ENCODE measurements around the gene ASPSCR1. TPM values are rescaled to one million over a fixed set of nuclear protein-coding genes. Genes with fewer than 3 reads are reported as not detected.

ASPSCR1 gene
- total and polyA plus RNA-seq, 2 of the 13 experiments (the other 11 are each of a cell fraction or from before 2014, with no cell fraction given): 274 to 314 TPM

DNA sequence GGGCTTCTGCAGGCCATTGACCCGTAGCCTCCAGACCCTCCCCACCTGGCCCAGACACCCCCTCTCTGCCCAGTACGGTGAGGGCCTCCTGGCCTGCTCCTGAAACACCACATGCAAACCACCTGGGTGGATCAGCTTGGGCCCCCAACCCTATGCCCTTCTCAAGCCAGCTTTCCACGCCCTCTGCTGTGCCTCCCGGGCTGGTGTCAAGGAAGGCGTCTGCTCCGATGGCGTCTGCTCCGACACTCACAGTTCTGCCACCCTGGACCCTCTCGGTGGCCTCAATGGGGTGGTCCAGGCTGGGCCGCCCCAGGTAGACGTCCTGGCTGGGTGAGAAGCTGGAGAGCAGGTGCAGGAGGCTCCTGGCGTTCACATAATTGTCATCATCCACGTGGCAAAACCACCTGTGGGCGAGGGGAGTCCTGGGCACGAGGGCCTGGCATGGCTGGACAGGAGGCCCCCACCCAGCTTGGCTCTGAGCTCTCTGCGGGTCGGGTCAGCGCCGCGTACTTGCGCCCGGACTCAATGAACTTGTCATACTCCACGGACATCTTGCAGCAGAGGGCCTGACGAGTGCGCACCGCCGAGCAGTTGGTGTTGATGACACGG lies 72.8 kb downstream of the ASPSCR1 start (continued):
- TF ChIP-seq, protein P1, sequence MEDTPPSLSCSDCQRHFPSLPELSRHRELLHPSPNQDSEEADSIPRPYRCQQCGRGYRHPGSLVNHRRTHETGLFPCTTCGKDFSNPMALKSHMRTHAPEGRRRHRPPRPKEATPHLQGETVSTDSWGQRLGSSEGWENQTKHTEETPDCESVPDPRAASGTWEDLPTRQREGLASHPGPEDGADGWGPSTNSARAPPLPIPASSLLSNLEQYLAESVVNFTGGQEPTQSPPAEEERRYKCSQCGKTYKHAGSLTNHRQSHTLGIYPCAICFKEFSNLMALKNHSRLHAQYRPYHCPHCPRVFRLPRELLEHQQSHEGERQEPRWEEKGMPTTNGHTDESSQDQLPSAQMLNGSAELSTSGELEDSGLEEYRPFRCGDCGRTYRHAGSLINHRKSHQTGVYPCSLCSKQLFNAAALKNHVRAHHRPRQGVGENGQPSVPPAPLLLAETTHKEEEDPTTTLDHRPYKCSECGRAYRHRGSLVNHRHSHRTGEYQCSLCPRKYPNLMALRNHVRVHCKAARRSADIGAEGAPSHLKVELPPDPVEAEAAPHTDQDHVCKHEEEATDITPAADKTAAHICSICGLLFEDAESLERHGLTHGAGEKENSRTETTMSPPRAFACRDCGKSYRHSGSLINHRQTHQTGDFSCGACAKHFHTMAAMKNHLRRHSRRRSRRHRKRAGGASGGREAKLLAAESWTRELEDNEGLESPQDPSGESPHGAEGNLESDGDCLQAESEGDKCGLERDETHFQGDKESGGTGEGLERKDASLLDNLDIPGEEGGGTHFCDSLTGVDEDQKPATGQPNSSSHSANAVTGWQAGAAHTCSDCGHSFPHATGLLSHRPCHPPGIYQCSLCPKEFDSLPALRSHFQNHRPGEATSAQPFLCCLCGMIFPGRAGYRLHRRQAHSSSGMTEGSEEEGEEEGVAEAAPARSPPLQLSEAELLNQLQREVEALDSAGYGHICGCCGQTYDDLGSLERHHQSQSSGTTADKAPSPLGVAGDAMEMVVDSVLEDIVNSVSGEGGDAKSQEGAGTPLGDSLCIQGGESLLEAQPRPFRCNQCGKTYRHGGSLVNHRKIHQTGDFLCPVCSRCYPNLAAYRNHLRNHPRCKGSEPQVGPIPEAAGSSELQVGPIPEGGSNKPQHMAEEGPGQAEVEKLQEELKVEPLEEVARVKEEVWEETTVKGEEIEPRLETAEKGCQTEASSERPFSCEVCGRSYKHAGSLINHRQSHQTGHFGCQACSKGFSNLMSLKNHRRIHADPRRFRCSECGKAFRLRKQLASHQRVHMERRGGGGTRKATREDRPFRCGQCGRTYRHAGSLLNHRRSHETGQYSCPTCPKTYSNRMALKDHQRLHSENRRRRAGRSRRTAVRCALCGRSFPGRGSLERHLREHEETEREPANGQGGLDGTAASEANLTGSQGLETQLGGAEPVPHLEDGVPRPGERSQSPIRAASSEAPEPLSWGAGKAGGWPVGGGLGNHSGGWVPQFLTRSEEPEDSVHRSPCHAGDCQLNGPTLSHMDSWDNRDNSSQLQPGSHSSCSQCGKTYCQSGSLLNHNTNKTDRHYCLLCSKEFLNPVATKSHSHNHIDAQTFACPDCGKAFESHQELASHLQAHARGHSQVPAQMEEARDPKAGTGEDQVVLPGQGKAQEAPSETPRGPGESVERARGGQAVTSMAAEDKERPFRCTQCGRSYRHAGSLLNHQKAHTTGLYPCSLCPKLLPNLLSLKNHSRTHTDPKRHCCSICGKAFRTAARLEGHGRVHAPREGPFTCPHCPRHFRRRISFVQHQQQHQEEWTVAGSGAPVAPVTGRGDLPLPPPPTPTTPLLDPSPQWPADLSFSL (CRISPR knock-in tag; IDR thresholded peaks at IDR 0.05): no peak
- TF ChIP-seq ZNF777 (CRISPR knock-in tag; IDR thresholded peaks at IDR 0.05) (no peak), HNRNPL (IDR thresholded peaks at IDR 0.05; ENCODE audit: low read depth, low read length) (peak; percentile 90; the same call in 1 of the 2 replicates), ZNF180 (CRISPR knock-in tag; IDR thresholded peaks at IDR 0.05; ENCODE audit: borderline replicate concordance, low read depth) (no peak), ZFP90 (CRISPR knock-in tag; IDR thresholded peaks at IDR 0.05; ENCODE audit: borderline replicate concordance) (no peak), ZNF652 (CRISPR knock-in tag; IDR thresholded peaks at IDR 0.05; ENCODE audit: borderline replicate concordance, low read depth) (no peak), IKZF4 (CRISPR knock-in tag; IDR thresholded peaks at IDR 0.05; ENCODE audit: borderline replicate concordance, low read depth, not compliant biosample characterization) (no peak), CREBL2 (CRISPR knock-in tag; IDR thresholded peaks at IDR 0.05; ENCODE audit: borderline replicate concordance) (no peak; the same call in 1 of the 2 replicates), MBD4 (IDR thresholded peaks at IDR 0.05; ENCODE audit: borderline replicate concordance, low read length) (no peak)
